Measurements from ENCODE around the gene LIF.

The LIF gene

GRCh38 chr22:30230787-30231461, 15.6 kb downstream of the LIF start:
- Mint-ChIP-seq H3K27me3 (no peaks in the 10 kb centered on the region), H3K9me3 (no peaks in the 10 kb centered on the region), H3K27ac (no peak overlapping the region), H3K4me3 (no peak overlapping the region), H3K4me1 (peaks cover 48% of the 10 kb centered on the region)
- ATAC-seq: no peak
- no peak for DNase-seq

- peaks cover 48% of the 10 kb centered on the region for H3K4me1 Mint-ChIP-seq
- ATAC-seq (no peak), DNase-seq (no peak)
- H3K27me3 Mint-ChIP-seq: no peaks in the 10 kb centered on the region
- H3K9me3 Mint-ChIP-seq: no peaks in the 10 kb centered on the region
- H3K4me3 Mint-ChIP-seq: no peak overlapping the region
- no peak overlapping the region for H3K27ac Mint-ChIP-seq
These were observed 16.2 kb downstream of the LIF start for GRCh38 chr22:30230330-30230729.

GRCh38 chr22:30228509-30229359, 17.8 kb downstream of the LIF start:
- no peak overlapping the region for H3K4me3 Mint-ChIP-seq
- H3K27me3 Mint-ChIP-seq: no peaks in the 10 kb centered on the region
- DNase-seq (no peak), ATAC-seq (peak; percentile 10)
- no peak overlapping the region for H3K27ac Mint-ChIP-seq
- H3K9me3 Mint-ChIP-seq: no peaks in the 10 kb centered on the region
- H3K4me1 Mint-ChIP-seq: peaks cover 55% of the 10 kb centered on the region

DNA sequence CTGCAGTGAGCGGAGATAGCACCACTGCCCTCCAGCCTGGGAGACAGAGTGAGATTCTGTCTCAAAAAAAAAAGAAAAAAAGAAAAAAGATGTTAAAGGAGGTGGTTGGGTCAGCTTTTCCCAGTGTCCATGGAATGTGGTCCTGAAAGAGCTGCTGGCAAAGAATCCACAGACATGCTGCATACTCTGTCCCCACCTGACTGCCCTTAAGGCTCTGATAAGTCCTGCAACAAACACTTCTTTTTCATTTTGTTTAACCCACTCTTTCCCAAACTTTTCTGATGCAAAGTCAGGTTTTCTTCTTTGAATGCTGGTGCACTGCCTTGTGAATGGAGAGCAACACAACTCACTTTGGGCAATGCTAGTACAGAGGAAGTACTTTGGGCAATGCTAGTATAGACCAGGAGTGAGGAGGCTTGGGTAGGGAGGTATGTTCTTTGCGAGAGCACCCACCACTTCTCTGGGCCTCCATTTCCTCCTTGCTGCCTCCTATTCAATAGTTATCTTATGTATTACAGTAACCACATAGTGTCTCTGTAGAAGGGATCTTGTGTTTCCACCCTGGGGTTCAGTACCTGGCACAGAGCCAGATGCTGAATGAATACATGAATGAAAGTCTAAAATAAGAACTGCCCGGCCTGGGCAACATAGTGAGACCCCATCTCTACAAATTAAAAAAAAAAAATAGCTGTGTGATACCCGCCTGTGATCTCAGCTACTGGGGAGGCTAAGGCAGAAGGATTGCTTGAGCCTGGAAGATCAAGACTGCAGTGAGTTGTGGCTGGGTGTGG, 18.9 kb downstream of the LIF start:
- peak; percentile 48 for ATAC-seq
- H3K4me1 Mint-ChIP-seq: peaks cover 66% of the 10 kb centered on the region

GRCh38 chr22:30226192-30226832, 20.2 kb downstream of the LIF start:
- H3K4me1 Mint-ChIP-seq: peaks cover 74% of the 10 kb centered on the region
- H3K4me3 Mint-ChIP-seq: no peak overlapping the region
- H3K27me3 Mint-ChIP-seq: no peaks in the 10 kb centered on the region
- H3K27ac Mint-ChIP-seq: no peak overlapping the region
- DNase-seq (no peak), ATAC-seq (no peak)
- H3K9me3 Mint-ChIP-seq: no peaks in the 10 kb centered on the region

More for the DNA sequence above, 18.9 kb downstream of the LIF start:
- H3K4me3 Mint-ChIP-seq: no peak overlapping the region
- H3K27me3 Mint-ChIP-seq: no peaks in the 10 kb centered on the region
- no peaks in the 10 kb centered on the region for H3K9me3 Mint-ChIP-seq
- H3K27ac Mint-ChIP-seq: no peak overlapping the region
- DNase-seq: no peak

GRCh38 chr22:30225220-30225927, 21.2 kb downstream of the LIF start:
- Mint-ChIP-seq H3K4me1 (peaks cover 83% of the 10 kb centered on the region), H3K9me3 (no peaks in the 10 kb centered on the region), H3K27me3 (no peaks in the 10 kb centered on the region), H3K4me3 (no peak overlapping the region), H3K27ac (peak overlapping the region in 1 of 2 donors; percentile 49)
- DNase-seq: no peak
- ATAC-seq: no peak

DNA sequence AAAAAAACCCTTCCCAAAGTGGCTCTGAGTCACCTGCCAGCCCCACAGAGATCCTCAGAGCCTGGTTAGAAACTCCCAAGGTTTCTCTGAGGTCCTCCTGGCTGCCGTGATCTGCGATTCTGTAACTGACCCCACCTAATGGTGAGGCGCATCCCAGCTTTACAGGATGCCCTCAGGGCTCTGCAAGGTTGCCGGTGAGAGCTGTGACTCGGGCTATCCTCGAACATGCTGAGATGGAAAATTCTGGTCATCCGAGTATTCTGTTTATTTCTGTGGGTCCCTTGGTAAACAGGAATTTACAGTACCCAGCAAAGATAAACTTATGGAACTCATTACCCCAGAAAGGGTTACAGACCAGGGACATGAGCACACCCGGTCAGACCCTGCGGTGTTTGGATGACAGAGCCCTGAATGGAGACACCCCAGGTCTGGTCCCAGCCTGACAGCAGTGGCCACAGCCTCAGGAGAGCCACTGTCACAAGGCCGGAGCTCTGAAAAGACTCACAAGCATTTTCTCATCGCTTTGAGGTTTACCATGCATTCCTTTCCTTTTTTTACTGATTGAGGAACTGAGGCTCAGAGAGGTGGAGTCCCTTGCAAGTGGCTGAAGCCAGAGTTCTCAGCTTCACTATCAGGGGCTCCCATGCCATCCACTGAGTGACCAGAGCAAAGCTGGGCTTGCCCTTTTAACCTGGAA, 22.2 kb downstream of the LIF start:
- no peak for DNase-seq
- Mint-ChIP-seq H3K27ac (no peak overlapping the region), H3K4me1 (peaks cover 94% of the 10 kb centered on the region), H3K4me3 (peak overlapping the region in 1 of 2 donors; percentile 17), H3K27me3 (no peaks in the 10 kb centered on the region), H3K9me3 (no peaks in the 10 kb centered on the region)
- no peak for ATAC-seq

- ATAC-seq (no peak), DNase-seq (no peak)
- peaks cover 91% of the 10 kb centered on the region for H3K4me1 Mint-ChIP-seq
- no peak overlapping the region for H3K27ac Mint-ChIP-seq
- no peaks in the 10 kb centered on the region for H3K9me3 Mint-ChIP-seq
- no peak overlapping the region for H3K4me3 Mint-ChIP-seq
- H3K27me3 Mint-ChIP-seq: no peaks in the 10 kb centered on the region
These were observed 23.3 kb downstream of the LIF start for GRCh38 chr22:30223303-30223702.

- Mint-ChIP-seq H3K4me1 (peaks cover 92% of the 10 kb centered on the region), H3K27me3 (no peaks in the 10 kb centered on the region), H3K27ac (no peak overlapping the region), H3K4me3 (no peak overlapping the region), H3K9me3 (no peaks in the 10 kb centered on the region)
- ATAC-seq: no peak
- DNase-seq: no peak
These were observed 24.2 kb downstream of the LIF start for GRCh38 chr22:30222321-30222720.

GRCh38 chr22:30221121-30221992, 25.2 kb downstream of the LIF start:
- H3K4me1 Mint-ChIP-seq: peaks cover 83% of the 10 kb centered on the region

DNA sequence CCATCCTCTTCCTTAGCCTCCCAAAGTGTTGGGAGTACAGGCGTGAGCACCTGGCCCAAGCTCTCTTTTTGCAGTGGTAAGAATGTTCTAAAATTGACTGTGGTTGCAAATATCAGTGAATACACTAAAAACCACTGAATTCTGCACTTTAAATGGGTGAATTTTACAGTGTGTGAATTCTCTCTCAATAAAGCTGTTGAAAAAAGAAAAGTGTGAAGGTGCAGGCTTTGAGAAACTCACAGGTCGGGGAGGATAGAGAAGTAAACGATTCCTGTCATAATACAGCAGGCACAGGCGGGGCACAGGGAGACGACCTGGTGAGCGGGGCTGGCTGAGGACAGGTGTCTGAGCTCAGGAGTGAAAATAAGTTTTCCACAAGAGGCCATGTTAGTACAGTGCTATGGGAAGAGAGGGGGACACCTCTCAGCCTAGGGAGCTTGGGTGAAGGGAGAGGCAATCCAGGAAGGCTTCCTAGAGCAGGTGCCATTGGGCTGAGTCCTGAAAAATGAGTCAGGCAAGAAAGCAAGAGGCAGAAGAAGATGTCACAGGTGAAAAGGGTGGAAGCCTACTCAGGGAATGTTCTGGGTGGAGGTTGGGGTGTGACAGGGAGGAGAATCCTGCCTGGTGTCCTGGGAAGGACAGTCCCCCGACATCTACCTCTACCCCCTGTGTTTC, 26.1 kb downstream of the LIF start:
- ATAC-seq: no peak
- Mint-ChIP-seq H3K27ac (peak overlapping the region; percentile 94 to 97), H3K4me3 (peak overlapping the region; percentile 48 to 78), H3K9me3 (no peaks in the 10 kb centered on the region), H3K27me3 (no peaks in the 10 kb centered on the region), H3K4me1 (peaks cover 81% of the 10 kb centered on the region)
- no peak for DNase-seq

More at GRCh38 chr22:30221121-30221992, 25.2 kb downstream of the LIF start:
- DNase-seq (peak; percentile 57 to 87), ATAC-seq (peak; percentile 93)
- Mint-ChIP-seq H3K27me3 (no peaks in the 10 kb centered on the region), H3K27ac (peak overlapping the region; percentile 94 to 97), H3K4me3 (peak overlapping the region; percentile 48 to 78), H3K9me3 (no peaks in the 10 kb centered on the region)

DNA sequence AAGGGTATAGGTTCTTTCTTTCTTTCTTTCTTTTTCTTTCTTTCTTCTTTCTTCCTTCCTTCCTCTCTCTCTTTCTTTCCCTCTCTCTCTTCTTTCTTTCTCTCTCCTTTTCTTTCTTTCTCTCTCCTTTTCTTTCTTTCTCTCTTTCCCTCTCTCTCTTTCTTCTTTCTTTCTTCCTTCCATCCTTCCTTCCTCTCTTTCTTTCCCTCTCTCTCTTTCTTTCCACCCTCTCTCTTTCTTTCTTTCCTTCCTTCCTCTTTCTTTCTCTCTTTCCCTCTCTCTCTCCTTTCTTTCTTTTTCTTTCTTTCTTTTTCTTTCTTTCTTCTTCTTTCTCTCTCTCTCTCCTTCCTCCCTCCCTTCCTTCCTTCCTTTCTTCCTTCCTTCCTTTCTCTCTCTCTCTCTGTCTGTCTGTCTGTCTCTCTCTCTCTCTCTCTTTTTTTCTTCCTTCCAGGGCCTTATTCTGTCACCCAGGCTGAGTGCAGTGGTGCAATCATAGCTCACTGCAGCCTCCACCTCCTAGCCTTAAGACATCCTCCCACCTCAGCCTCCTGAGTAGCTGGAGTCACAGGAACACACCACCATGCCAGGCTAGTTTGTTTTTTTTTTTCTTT, 26.8 kb downstream of the LIF start:
- Mint-ChIP-seq H3K4me3 (no peak overlapping the region), H3K9me3 (no peaks in the 10 kb centered on the region), H3K27me3 (no peaks in the 10 kb centered on the region), H3K27ac (peak overlapping the region; percentile 14 to 84), H3K4me1 (peaks cover 80% of the 10 kb centered on the region)
- DNase-seq (no peak), ATAC-seq (no peak)
